Pulmonary artery endothelial cell (primary cell): Measurements from ENCODE around the gene ACTL9. TPM values are rescaled to one million over a fixed set of nuclear protein-coding genes. Genes with fewer than 3 reads are reported as not detected.

Experiments
- total RNA-seq: library from RNA; depleted of rRNA; stranded (reverse); fragments of >200 nt; gene quantifications from 2 replicates; pipeline ENCODE4 v1.2.3, GENCODE V29; 2014

ACTL9 gene
- total RNA-seq, 1 donor from 2014 or later: not detected

Other genes with a start within 250 kb of the ACTL9 start
- gene PRAM1, start 196.2 kb downstream of the ACTL9 start, total RNA-seq: not detected in 2 replicates
- 2.4 and 3.6 TPM in 2 replicates for gene ZNF414, start 184.6 kb downstream of the ACTL9 start, total RNA-seq
- 0.13 and 0.25 TPM in 2 replicates for gene MYO1F, start 121.4 kb downstream of the ACTL9 start, total RNA-seq
- 2.0 and 2.7 TPM in 2 replicates for gene ADAMTS10, start 88.1 kb downstream of the ACTL9 start, total RNA-seq
- gene NFILZ, start 68.2 kb downstream of the ACTL9 start, total RNA-seq: not detected in 2 replicates
- not detected in 2 replicates for gene OR2Z1, start 22.8 kb upstream of the ACTL9 start, total RNA-seq
- gene ZNF558, start 133.5 kb upstream of the ACTL9 start, total RNA-seq: 3.8 and 9.2 TPM in 2 replicates
- gene MBD3L1, start 133.6 kb upstream of the ACTL9 start, total RNA-seq: not detected in 2 replicates